GM13977 (cell line): ENCODE data around the gene IFNA14.

Experiments used
- DNase-seq: peaks from one replicate; pipeline ENCODE4 v3.0.0; 2012; ENCODE audit warnings: low spot score
- CTCF ChIP-seq: IDR thresholded peaks from 2 replicates; pipeline ENCODE4 v1.5.1; 2012; ENCODE audit warnings: mild to moderate bottlenecking, control low read depth; ENCODE audit not compliant: insufficient read depth; ENCODE audit errors: extremely low read depth, missing control alignments
- in situ Hi-C: fragments of 300-500 bp; cut with MboI; formaldehyde crosslinking; loops from one replicate; pipeline ENCODE4 v1.12.0; 2022; ENCODE audit warnings: low sequenced_read_pairs, low pct_unique_long_range_greater_than_20kb, mixed read lengths, inconsistent platforms; ENCODE audit not compliant: unreplicated experiment

The IFNA14 gene

GRCh38 chr9:21267485-21268346 is 27.9 kb upstream of the IFNA14 start:
- in situ Hi-C loops, result no loop called here
- no peak for DNase-seq
- no peak for TF ChIP-seq CTCF

- TF ChIP-seq CTCF, result no peak
- no peak for DNase-seq
- in situ Hi-C loops, result no loop called here
These were observed 27.1 kb upstream of the IFNA14 start for GRCh38 chr9:21266733-21267484.

- in situ Hi-C loops, result no loop called here
- DNase-seq, result no peak
These were observed 25.8 kb upstream of the IFNA14 start for GRCh38 chr9:21265421-21266189.

GRCh38 chr9:21255538-21256212 is 15.9 kb upstream of the IFNA14 start:
- in situ Hi-C loops, result no loop called here
- no peak for DNase-seq
- TF ChIP-seq CTCF, result no peak

More at GRCh38 chr9:21265421-21266189, 25.8 kb upstream of the IFNA14 start:
- no peak for TF ChIP-seq CTCF

- in situ Hi-C loops, result no loop called here
- TF ChIP-seq CTCF, result peak; percentile 72
- peak; percentile 32 for DNase-seq
These were observed 13.1 kb upstream of the IFNA14 start for GRCh38 chr9:21252721-21253547.
